BJ (cell line): ENCODE measurements around the gene ZSCAN23. TPM values are rescaled to one million over a fixed set of nuclear protein-coding genes. Genes with fewer than 3 reads are reported as not detected.

Source experiments
- CTCF ChIA-PET: fragments of 350-600 bp; formaldehyde crosslinking; extraction: SDS; loops from one replicate; lab custom pipeline; 2021; ENCODE audit warnings: antibody characterized with exemption, inconsistent platforms; lab: Yijun Ruan, JAX
- POLR2A ChIA-PET: fragments of 300-600 bp; sonication (Branson Sonifier 250); formaldehyde crosslinking; extraction: SDS; loops from one replicate; lab custom pipeline; 2021; ENCODE audit warnings: antibody characterized with exemption; lab: Charles Lee
- DNase-seq: peaks from one replicate; pipeline ENCODE4 v3.0.0-alpha.2; 2011; ENCODE audit warnings: low read depth
- H3K27me3 ChIP-seq: 2 replicates; pipeline ENCODE4 v1.6.0; 2011; ENCODE audit warnings: low read length; ENCODE audit not compliant: control insufficient read depth, insufficient read depth
- H3K36me3 ChIP-seq: 2 replicates; pipeline ENCODE4 v1.5.1; 2011; ENCODE audit warnings: low read length; ENCODE audit not compliant: control insufficient read depth, insufficient read depth
- H3K4me3 ChIP-seq: 2 replicates; pipeline ENCODE4 v1.5.1; 2011; ENCODE audit warnings: low read depth, mild to moderate bottlenecking, control low read depth, low read length
- CTCF ChIP-seq: IDR thresholded peaks from 2 replicates; pipeline ENCODE4 v1.5.1; 2011; ENCODE audit warnings: low read depth, mild to moderate bottlenecking, control low read depth, inconsistent platforms, low read length, moderate library complexity; ENCODE audit not compliant: insufficient read depth
- polyA plus RNA-seq: library from polyadenylated mRNA; depleted of rRNA; stranded (reverse); fragments of >200 nt; gene quantifications from 2 replicates; pipeline ENCODE4 v1.2.3, GENCODE V29; 2011

ZSCAN23 gene
- polyA plus RNA-seq, 1 experiment, result 1.8 TPM

- no peak for TF ChIP-seq CTCF
- H3K27me3 ChIP-seq, result peaks cover 2% of the 10 kb centered on the region; the same call in 1 of the 2 replicates
- peaks cover 1% of the 10 kb centered on the region; the same call in 1 of the 2 replicates for H3K36me3 ChIP-seq
- ChIA-PET CTCF (no interaction called here), POLR2A (no interaction called here)
- no peak for DNase-seq
- no peak overlapping the region for H3K4me3 ChIP-seq
Measured at GRCh38 chr6:28401172-28401571, 42.1 kb downstream of the ZSCAN23 start.

GRCh38 chr6:28400122-28400451, 43.2 kb downstream of the ZSCAN23 start:
- no peak for DNase-seq
- Histone ChIP-seq H3K36me3 (peaks cover 1% of the 10 kb centered on the region), H3K27me3 (peaks cover 2% of the 10 kb centered on the region; the same call in 1 of the 2 replicates), H3K4me3 (peak overlapping the region; percentile 57)
- POLR2A ChIA-PET, result no interaction called here
- TF ChIP-seq CTCF, result no peak
- CTCF ChIA-PET, result no interaction called here

- peaks cover 2% of the 10 kb centered on the region; the same call in 1 of the 2 replicates for H3K27me3 ChIP-seq
- H3K4me3 ChIP-seq, result peak within 1 kb of the TSS; percentile 57
- peaks cover 1% of the 10 kb centered on the region for H3K36me3 ChIP-seq
- TF ChIP-seq CTCF, result peak; percentile 76
- no peak for DNase-seq
- CTCF ChIA-PET, result interaction anchor here (1.0 kb wide), 1 partner anchor 17 kb away, joined by 3 read pairs; no protein-coding TSS in a partner anchor
- POLR2A ChIA-PET, result no interaction called here
Measured at GRCh38 chr6:28399350-28400121, 43.8 kb downstream of the ZSCAN23 start, which contains the start of gene ZSCAN12. TSS of gene ZSCAN12 (minus strand) at chr6:28399747. CDS start at chr6:28398405, 1,342 bp downstream.

GRCh38 chr6:28395918-28396317, 47.4 kb downstream of the ZSCAN23 start:
- ChIA-PET POLR2A (no interaction called here), CTCF (no interaction called here)
- no peak for TF ChIP-seq CTCF
- H3K36me3 ChIP-seq, result peaks cover 12% of the 10 kb centered on the region
- H3K4me3 ChIP-seq, result no peak overlapping the region
- no peak for DNase-seq
- H3K27me3 ChIP-seq, result no peaks in the 10 kb centered on the region

GRCh38 chr6:28393912-28394662, 49.2 kb downstream of the ZSCAN23 start:
- peak; percentile 23; the same call in 1 of the 2 replicates for TF ChIP-seq CTCF
- Histone ChIP-seq H3K4me3 (no peak overlapping the region), H3K27me3 (no peaks in the 10 kb centered on the region), H3K36me3 (peaks cover 16% of the 10 kb centered on the region)
- POLR2A ChIA-PET, result no interaction called here
- DNase-seq, result no peak
- CTCF ChIA-PET, result interaction anchor here (1.4 to 1.5 kb wide), 3 partner anchors 11 to 289 kb away, joined by 3 to 5 read pairs (median 4); no protein-coding TSS in a partner anchor
